LoVo (cell line): ENCODE measurements around the gene TBXA2R.
"Not testable (repeated sequence)": the region's sequence is repeated elsewhere in the genome, so short reads cannot be mapped to it uniquely, and the experiment has no call there.

ENCODE experiments used
- DNase-seq: peaks from one replicate; pipeline ENCODE4 v3.0.0-alpha.2; 2016; ENCODE audit warnings: low spot score

Gene TBXA2R

GRCh38 chr19:3605361-3605760, 1.3 kb downstream of the TBXA2R start:
- DNase-seq = no peak

GRCh38 chr19:3604987-3605343, 1.7 kb downstream of the TBXA2R start:
- DNase-seq = no peak

DNA sequence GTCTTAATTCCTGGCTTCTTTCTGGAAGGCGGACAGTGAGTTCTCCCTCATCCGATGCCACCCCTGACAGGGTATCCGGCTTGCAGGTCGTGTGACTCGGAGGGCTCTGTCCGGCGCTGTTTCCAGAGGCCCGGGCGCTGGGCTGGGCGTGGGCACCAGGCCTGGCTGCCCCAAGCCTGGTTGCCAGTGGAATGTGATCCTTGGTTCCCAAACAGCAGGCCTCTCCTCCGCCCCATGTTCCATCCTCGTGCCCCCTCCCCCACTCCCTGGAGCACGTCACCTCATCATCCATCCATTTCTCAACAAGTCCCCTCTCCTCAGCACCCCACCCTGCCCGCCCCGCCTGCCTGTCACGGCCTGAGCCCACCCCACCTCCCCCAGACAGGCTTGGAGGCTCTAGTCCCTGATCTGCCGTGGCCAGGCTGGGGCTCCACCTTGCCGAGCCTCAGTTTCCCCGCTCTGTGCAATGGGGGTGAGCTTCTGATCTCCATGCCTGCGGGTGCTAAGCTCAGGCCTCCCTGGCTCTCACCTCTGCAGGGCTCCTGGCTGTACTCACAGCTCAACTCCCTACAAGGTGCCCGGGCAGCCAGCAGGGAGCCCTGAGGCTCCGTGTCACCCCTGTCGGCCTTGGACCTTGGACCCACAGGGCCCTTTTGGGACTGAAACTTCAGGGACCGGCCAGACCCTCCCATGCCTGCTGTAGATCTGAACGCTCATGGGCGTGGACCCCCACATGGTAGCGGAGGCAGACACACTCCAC, 2.3 kb downstream of the TBXA2R start:
- no peak for DNase-seq

DNA sequence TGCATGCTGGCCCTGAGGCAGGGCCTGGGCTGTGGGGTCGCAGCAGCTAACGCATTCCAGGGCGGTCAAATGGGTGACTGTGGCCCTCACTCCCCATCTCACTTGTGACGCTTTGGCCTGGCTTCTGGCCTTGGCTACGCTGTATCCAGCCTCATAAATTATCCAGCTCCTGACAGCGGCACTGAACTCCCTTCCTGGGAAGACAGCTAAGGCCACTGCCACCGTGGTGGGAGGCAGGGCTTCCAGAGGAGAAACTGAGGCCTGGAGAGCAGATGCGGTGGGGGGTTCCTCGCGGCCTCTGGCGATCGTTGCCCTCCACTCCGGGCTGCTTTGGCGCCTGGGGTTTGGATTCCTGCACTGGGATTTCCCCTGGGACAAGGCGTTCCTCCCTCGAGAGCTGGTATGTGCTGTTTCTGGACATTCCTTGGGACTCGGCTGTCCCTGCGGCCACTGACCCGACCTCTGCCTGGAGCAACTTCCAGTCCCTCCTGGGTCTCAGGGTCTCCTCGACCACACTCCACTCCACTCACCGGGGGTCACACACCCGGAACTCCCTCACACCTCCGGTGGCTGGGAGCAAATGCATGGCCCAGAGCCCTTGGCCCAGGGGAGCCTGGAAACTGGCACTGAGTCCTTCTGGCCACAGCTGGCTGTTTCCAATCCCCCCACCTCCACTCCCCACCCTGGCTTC, 3.4 kb downstream of the TBXA2R start:
- DNase-seq = no peak

DNA sequence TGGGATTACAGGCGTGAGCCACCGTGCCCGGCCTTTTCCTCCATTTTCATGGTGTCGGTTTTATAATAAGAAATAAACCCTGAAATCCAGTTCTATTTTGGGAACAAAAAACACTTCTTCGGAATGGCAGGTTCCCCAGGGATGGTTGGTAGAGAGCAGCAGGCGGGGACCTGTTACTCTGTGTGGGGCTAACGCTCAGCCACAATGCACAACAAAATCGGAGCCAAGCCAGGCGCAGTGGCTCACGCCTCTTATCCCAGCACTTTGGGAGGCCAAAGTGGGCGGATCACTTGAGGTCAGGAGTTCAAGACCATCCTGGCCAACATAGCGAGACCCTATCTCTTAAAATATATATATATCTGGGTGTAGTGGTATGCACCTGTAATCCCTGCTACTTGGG, 5.7 kb downstream of the TBXA2R start:
- no peak for DNase-seq

- DNase-seq = no peak
These were observed 6.9 kb downstream of the TBXA2R start for GRCh38 chr19:3599776-3600187.

GRCh38 chr19:3595521-3596061, 11.1 kb downstream of the TBXA2R start:
- no peak for DNase-seq

DNA sequence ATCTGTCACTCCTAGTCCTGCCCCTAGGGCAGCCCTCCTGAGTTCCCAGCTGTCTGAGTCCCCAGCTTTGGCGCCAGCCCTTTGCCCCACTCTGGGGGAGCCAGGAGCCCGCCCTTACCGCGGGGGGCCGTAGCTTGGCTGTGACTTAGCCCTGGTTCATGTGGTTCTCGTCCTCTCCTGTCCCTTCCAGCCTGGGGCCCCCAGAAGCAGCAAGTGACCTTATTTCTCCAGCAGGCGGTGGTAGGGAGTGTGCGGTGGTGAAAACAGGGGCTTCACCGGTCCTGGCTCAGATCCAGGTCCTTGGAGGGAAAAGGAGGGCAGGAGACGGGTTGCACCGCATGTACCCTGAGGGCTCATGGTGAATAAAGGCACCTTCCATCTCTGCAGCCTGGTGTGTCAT, 13.5 kb downstream of the TBXA2R start:
- DNase-seq = no peak

GRCh38 chr19:3591876-3592613, 14.6 kb downstream of the TBXA2R start:
- DNase-seq = no peak

GRCh38 chr19:3590991-3591659, 15.6 kb downstream of the TBXA2R start:
- DNase-seq = no peak

- DNase-seq = no peak
These were observed 16.7 kb downstream of the TBXA2R start for GRCh38 chr19:3589949-3590348.

DNA sequence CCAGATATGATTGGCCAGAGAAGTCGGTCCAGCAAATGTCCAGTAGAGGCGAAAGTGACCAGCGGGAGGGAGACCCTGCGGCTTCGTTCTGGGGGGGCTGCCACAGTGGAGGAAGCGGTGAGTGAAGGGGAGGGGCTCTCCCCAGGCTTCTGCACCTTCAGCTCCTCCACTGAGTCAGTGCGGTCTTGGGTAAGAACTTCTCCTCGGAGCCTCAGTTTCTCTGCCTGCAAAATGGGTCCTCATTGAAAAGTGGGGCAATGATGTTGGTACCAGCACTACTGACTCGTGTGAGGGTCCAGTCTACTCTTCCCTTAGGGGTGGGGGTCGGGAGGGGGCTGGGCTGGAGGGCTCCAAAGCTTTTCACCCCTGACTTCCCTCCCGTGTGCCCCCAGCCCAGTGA, 17.2 kb downstream of the TBXA2R start:
- no peak for DNase-seq

GRCh38 chr19:3586707-3587346, 19.8 kb downstream of the TBXA2R start:
- DNase-seq = no peak

GRCh38 chr19:3586127-3586626, 20.5 kb downstream of the TBXA2R start:
- DNase-seq = no peak

DNA sequence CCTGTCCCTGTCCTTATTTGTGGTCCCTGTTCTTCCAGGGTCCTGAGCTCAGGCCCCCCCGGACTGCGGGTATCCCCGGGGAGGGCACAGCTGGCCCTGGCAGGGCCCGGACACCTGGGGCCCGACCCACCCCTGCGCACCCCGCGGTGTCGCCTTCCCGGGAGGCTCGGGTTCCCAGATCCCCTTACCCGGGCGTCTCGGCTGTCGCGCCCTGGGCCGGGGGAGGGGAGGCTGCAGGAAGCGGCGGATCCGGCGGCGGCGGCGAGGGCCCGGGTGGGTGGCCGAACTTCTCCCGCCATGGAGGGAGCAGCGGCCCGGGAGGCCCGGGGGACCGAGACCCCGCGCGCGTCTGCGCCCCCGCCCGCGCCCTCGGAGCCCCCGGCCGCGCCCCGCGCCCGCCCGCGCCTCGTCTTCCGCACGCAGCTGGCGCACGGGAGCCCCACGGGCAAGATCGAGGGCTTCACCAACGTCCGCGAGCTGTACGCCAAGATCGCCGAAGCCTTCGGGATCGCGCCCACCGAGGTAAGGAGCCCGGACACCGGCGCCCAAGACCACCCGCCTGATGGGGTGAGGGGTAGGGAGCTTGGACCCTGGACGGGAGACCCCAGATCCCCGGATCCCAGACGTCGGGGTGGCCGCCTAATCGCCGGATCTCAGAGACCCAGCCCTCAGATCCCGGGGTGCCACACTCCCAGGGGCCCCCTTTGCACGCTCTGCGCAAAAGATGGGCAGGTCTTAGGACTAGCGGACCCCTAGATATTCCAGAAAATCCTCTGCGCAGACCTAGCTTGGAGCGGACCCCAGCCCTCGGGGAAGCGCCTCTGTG, 21.2 kb downstream of the TBXA2R start, which contains the start of gene GIPC3:
Gene GIPC3, plus strand, starts transcription at position 178 of the 826 bp plus-strand sequence. Its CDS starts 120 bp downstream, at position 298.
- DNase-seq = no peak

- not testable (repeated sequence) for DNase-seq
These were observed 22.5 kb downstream of the TBXA2R start for GRCh38 chr19:3584036-3584802.

DNA sequence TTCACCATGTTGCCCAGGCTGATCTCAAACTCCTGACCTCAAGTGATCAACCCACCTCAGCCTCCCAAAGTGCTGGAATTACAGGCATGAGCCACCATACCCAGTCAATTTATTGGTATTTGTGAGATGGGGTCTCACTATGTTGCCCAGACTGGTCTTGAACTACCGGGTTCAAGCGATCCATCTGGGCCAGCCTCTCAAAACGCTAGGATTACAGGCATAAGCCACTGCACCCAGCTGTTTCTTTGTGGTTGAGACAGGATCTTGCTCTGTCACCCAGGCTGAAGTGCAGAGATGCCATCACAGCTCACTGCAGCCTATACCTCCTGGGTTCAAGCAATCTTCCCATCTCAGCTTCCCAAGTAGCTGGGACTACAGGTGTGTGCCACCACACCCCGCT, 24.9 kb downstream of the TBXA2R start:
- not testable (repeated sequence) for DNase-seq

- DNase-seq = no peak
These were observed 26.3 kb downstream of the TBXA2R start for GRCh38 chr19:3580156-3580934.

GRCh38 chr19:3578390-3578789, 28.3 kb downstream of the TBXA2R start:
- DNase-seq = no peak
